GOT3 (cell line): ENCODE measurements around the gene SCP2.
A peak's percentile ranks its signal among the peaks of the same experiment; 100 is the strongest.
"Not testable (repeated sequence)": the region's sequence is repeated elsewhere in the genome, so short reads cannot be mapped to it uniquely, and the experiment has no call there.

Experiments used
- DNase-seq: peaks from one replicate; lab custom pipeline; 2025; ENCODE audit warnings: mixed read lengths; lab: John Stamatoyannopoulos, UW

The SCP2 gene

DNA sequence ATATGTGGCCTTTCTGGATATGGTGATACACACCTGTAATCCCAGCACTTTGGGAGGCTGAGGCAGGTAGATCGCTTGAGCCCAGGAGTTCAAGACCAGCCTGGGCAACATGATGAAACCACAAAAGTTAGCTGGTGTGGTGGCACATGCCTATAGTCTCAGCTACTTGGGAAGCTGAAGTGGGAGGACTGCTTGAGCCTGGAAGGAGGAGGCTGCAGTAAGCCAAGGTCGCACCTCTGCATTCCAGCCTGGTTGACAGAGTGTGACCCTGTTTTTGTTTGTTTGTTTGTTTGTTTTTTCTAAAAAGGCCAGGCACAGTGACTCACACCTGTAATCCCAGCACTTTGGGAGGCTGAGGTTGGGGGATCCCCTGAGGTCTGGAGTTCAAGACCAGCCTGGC, 42.2 kb downstream of the SCP2 start:
- DNase-seq: not testable (repeated sequence)

DNA sequence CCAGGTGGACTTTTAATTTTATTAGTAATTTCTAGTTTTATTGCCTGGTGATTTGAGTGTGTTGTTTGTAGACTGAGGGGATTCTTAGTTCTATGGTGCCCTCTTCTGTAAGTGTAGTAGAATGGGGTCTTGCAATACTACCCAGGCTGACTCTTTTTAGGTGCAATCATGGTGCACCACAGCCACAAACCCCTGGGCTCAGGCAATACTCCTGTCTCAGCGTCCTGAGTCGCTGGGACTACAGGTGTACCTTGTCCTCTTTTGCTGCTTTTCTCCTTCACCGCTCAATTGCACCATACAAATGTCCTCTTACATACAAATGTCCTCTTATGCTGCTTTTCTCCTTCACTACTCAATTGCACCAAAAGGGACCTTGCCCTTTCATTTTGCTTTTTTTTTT, 43.1 kb downstream of the SCP2 start:
- DNase-seq: no peak

DNA sequence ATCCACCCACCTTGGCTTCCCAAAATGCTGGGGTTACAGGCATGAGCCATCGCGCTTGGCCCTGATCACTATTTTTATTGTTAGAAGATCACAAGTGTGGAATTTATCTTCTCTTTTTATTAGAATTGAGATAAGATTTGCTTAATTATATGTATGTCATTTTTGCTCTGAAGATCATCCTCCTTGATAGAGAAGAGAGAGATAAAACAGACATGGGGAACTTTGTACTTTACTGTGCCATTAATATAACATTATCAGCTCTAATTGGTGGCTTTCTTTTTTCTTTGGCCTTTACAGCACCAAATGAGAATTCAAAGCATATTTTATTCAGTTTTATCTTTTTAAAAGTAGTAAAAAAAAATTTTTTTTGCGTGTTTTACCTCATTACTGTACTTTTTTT, 46.8 kb downstream of the SCP2 start:
- no peak for DNase-seq

DNA sequence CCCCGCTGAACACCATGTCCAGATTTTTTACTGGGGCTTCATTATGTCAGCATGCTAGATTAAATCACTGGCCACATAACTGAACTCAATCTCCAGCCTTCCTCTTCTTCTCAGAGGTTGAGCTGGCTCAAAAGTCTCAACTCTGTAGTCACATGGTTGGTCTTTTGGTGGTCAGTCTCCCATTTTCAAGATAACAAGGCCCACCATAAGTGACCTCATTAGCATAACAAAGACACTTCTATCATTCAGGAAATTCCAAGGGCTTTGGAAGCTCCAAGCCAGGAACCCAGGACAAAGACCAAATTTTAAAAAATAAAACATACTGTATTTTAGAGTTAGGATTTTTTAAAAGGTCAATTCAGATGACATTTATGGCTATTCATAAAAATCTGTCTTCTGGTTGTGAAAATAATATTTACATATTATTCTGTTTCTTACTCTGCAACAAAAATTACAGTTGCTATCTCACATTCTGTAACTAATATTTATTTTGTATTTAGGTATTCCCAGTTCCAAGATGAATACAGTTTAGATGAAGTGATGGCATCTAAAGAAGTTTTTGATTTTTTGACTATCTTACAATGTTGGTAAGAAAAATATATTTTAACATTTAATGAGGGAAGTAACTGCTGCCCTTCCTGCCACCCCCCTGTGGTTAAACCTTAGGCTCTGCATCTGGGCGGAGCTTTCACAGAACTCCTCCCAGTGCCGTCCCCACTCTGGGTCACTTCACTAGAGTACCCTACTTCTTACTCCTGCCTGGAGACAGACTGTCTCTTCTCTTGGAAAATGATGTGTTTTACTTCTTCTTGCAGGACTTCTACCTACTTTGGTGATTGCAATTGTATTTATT, 49.3 kb downstream of the SCP2 start:
- no peak for DNase-seq

DNA sequence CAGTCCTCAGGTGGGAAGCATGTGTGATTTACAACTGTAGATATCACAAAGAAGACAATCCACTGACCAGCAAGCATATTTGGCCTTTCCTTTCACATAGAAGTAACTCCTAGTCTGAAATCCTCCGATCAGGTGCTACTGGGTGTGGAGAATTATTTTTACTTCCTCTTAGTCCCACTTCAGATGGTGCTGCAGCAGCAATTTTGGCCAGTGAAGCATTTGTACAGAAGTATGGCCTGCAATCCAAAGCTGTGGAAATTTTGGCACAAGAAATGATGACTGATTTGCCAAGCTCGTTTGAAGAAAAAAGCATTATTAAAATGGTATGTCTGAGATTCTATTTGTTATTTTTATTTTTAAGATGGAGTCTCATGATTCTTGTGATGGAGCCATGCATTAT, 51.0 kb downstream of the SCP2 start:
- no peak for DNase-seq

DNA sequence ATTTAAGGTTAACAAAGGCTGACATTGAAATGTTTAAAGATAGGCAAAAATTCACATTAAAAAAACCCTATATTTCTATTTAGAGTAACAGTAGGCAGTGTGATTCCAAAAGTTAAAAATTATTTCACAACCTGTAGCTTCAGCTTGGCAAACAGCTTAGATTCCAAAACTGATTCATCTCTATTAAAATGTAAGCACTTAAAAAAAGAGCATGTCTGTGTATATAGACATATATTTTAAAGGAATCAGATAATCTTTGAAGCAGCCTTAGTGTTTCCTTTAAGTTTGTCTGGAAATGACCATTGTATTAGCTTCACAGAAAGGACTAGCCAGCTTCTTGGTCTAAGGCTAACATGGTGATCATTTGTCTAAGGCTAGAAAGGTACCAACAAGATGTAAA, 65.7 kb downstream of the SCP2 start:
- not testable (repeated sequence) for DNase-seq

DNA sequence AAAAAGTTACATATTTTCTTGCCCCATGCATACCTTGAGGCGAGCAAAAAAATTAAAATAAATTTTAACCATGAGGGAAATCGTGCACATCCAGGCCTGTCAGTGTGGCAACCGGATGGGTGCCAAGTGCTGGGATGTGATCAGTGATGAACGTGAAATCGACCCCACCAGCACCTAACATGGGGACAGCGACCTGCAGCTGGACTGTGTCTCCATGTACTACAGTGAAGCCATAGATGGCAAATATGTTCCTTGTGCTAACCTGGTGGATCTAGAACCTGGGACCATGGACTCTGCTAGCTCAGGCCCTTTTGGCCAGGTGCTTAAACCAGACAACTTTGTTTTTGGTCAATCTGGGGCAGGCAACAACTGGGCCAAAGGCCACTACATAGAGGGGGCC, 67.6 kb downstream of the SCP2 start:
- no peak for DNase-seq

DNA sequence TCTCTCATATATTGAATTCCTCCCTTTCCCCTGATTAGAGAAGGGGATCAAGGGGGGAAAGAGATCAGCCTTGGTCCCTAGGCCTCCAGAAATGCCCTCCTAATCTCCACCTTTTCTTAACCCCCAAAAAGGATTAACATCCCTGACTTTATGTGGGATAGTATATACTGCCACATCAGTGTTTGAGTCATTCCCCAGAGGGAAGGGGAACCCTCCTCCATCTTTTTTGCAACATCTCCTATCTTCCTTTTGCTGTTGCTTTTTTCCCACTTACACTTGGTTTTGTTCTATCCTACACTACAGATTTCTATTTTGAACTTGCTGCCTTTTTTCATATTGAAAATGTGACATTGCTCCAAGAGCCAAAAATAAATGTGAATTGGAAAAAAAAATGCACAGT, 69.6 kb downstream of the SCP2 start:
- no peak for DNase-seq

DNA sequence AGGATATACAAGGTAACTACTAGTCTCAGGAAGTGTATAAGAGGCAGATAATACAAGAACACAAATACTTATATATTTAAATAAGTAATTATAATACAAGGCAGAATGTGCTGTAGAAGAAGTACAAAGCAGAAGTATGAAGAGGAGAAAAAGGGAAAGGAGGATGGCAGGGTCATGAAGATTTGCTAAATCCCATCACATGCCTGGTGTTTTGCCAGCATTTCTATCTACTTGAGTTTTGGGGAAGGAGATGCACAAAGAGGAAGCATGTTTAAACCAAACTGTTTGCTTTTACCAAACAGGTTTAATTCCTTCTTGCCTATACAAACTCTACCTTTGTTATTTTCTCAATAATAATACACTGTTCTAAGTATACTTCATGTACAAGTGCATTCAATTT, 74.1 kb downstream of the SCP2 start:
- DNase-seq: no peak

DNA sequence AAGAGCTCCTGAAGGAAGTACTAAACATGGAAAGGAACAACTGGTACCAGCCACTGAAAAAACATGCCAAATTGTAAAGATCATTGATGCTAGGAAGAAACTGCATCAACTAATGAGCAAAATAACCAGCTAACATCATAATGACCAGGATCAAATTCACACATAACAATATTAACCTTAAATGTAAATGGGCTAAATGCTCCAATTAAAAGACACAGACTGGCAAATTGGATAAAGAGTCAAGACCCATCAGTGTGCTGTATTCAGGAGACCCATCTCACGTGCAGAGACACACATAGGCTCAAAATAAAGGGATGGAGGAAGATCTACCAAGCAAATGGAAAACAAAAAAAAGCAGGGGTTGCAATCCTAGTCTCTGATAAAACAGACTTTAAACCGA, 79.5 kb downstream of the SCP2 start:
- not testable (repeated sequence) for DNase-seq

DNA sequence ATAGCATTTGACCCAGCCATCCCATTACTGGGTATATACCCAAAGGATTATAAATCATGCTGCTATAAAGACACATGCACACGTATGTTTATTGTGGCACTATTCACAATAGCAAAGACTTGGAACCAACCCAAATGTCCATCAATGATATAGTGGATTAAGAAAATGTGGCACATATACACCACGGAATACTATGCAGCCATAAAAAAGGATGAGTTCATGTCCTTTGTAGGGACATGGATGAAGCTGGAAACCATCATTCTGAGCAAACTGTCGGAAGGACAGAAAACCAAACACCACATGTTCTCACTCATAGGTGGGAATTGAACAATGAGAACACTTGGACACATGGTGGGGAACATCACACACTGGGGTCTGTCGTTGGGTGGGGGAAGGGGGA, 83.2 kb downstream of the SCP2 start:
- not testable (repeated sequence) for DNase-seq

DNA sequence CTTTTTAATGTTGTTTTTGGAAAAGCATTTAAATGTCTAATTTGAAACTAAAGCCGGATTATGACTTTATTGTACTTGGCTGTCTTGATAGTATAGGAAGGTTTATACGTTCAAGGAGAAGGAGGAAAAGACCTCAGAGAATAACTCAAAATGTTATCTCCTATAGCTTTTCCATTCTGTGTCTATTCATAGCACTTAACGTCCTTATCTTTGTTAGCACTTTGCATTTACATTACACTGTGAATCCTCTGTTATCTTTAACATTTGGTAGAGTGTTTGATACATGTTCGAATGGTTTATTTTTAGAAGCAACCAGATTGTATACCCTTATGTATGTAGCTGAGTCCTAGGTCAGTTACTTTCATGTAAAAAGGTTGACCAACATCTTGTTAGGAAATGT, 84.1 kb downstream of the SCP2 start:
- no peak for DNase-seq

DNA sequence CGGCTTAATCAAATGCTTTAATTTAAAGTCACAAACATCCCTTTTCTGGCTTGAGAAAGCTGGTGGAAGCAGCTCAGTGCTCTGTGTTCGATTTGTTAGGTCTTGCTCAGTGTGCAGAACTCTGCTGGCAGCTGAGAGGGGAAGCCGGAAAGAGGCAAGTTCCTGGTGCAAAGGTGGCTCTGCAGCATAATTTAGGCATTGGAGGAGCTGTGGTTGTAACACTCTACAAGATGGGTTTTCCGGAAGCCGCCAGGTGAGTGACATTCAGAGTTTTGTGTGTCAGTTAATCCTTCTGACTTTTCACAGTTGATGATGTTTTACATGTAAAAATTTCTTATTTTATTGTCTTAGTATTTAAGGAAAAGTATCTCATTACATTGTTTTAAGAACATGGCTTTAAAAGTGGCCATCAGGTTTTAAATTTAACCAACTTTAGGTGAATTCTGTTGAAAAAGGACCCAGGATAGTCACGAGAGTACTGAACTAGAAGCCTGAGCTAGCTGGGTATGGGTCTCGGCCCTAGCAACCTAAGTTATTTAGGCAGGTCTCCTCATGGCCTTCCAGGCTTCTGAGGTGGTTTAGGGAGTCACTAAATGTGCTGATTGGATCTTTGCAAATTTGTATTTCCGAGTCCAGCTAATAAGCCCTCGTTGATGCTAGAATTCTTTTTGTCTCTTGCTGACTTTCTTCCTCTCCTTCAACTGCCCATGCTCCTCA, 87.9 kb downstream of the SCP2 start:
- DNase-seq: peak; percentile 22

DNA sequence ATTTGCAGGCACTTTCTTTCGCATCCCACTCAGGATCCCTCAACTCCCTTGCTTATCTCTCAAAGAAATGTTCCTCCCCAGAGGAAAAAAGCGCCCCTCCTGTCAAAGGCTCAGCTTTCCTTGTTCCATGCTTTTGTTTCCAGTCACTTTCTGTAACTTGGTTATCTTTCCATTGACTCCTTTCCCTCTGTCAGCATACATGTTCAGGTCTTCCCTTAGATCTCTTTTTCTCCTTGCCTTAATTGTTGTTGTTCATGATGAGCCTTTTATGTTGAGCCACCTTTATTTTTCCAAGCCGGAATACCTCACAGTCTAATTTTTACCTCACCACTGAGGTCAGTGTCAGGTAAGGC, 88.4 kb downstream of the SCP2 start:
- no peak for DNase-seq

DNA sequence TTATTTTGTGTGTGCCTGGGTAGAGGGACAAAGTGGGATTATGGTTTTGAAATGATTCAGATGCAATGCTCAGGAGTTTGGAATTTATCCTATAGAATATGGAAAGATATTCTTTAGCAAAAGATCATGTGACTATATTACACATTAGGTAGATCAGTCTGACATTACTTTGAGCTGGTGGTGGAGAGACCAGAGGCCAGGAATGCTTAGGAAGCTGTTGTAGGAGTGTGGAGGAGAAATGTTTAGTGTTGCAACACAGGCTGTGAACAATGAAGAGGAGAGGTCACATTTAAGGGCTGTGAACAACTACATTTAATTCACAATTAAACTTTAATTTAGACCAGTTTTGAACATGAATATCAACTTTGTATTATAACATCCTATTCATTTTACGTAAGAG, 89.6 kb downstream of the SCP2 start:
- no peak for DNase-seq

DNA sequence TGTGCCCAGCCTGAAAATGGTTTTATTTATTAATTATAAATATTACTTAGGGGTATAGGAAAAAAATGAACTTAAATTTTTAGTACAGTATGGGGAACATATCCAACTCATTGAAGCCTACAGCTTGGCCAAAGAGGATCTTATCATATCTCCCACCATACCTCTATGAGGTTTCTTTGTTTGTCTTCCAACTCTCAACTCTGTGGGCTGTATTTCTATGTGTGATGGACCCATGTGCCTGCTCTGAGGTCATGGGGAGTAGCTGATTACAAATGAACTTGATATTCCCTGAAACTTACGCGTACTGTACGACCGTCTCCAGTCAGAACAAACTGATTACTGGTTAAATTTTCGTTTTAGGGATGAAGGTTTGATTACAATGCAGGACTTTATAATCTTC, 93.5 kb downstream of the SCP2 start:
- DNase-seq: no peak

DNA sequence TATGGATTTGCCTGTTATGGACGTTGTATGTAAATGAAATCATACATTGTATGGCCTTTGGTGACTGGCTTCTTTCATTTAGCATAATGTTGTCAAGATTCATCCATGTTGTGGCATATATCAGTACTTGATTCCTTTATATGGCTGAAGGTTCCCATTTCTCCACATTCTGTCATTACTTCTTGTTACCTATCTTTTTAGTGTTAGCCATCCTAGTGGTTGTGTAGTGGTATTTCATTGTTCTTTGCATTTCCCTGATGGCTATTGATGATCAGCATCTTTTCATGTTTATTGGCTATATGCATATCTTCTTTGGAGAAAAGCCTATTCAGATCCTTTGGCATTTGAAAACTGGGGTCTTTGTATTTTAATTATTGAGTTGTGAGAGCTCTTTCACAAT, 95.1 kb downstream of the SCP2 start:
- DNase-seq: no peak

DNA sequence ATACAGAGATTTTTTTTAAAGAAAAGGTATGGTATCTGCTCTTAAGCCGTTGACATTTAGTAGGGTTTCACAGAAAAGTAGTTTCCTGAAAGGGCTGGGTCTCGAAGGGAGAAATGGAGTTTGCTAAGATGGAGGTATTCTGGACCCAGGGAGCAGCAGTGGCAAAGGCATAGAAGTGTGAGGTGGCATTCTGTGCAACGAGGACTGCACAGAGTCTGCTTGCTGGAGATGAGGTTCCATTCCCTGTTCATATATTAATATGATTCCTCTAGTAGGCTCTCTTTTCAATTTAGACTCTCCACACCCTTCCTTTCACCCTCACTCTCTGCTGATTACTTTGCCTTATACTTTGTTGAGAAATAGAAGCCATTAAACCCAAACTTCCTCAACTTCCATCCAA, 96.5 kb downstream of the SCP2 start:
- no peak for DNase-seq

DNA sequence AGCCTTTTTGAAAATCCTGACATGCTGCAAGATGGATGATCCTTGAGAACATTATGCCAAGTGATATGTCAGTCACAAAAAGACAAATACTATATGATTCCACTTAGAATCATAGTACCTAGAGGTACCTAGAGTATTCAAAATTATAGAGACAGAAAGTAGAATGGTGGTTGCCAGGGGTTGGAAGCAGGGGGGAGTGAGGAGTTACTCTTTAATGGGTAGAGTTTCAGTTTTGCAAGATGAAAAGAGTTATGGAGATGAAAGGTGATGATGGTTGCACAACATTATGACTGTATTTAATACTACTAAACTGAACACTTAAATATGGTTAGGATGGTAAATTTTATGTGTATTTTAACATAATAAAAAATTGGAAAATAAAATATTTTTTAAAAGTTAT, 97.0 kb downstream of the SCP2 start:
- no peak for DNase-seq

DNA sequence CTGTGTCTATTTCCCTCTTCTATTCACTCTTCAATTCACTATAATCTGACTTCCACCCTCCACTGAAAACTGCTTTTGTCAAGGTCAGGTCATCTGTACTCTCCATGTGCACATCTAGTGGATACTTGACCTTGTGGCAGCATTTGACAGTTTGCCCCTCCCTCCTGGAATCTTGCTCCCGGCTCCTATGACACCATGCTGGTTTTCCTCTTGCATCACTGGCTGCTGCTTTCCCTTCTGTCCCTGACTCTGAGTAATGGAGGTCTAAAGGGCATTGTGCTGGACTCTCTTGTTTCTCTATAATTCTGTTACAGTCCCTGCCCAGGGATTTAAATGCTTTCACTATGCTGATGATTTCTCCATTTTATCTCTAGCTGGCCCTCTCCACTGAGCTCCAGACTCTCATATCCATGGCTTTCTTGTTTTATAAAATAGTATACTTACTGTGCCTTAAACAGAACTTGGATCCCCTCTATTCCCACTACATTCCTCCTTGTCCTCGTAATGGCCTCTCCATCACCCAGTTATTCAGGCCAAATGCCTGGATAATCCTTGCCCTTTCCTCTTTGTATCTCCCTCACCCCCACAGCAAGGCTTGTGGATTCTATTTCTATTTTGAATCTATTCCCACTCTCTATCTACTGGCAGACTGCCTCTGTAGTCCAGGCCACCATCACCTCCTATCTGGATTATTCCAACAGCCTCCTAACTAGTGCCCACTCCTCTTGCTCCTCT, 98.1 kb downstream of the SCP2 start:
- no peak for DNase-seq

DNA sequence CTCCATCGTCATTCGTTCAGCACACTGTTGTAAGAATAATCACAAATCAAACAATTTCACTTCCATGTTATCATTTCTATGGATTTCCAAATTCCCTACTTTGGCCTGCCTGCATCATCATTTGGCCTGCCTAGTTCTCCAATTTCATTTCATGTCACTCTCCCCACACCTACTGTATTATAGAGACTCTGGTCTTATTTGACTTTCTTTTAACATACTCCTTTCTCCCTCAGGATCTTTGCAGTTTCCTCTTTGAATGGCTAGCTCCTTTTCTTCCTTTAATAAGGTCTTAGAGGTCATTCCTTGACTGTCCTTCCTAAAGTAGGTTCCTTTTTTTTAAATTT, 98.7 kb downstream of the SCP2 start:
- no peak for DNase-seq

DNA sequence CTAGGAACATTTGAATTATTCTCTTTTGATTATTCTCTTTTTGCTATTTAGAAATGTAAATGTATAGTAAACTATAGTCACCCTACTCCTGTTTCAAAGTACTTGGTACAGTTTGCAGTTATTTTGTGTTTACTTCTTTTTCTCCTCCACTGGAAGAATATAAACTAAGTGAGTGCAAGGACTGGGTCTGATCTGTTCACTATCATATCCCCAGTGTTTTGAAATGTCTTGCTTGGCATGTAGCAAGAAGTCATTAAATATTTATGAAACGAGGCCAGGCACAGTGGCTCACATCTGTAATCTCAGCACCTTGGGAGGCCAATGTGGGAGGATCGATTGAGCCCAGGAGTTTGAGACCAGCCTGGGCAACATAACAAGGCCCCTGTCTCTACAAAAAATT, 99.2 kb downstream of the SCP2 start:
- DNase-seq: no peak

DNA sequence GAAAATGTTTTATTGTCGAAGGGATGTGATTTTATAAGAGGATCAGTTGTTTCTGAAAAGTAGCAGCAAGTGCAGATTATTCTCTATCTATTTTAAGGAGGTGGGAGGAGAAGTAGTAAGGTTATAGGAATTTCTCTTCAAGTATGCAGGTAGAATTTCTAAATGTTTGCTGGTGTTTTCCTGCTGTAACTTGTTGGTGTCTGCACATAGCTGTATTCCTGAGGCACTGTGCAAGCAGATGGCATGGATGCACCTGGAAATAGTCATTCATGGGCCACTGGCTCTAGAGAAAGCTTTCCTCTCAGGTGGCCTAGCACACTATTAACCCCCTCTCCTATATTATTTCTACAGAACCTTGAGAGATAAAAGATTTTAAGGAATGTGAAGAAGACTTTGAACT, 104.7 kb downstream of the SCP2 start:
- no peak for DNase-seq
